ENCODE data around the gene NEUROD6.

The NEUROD6 gene

DNA sequence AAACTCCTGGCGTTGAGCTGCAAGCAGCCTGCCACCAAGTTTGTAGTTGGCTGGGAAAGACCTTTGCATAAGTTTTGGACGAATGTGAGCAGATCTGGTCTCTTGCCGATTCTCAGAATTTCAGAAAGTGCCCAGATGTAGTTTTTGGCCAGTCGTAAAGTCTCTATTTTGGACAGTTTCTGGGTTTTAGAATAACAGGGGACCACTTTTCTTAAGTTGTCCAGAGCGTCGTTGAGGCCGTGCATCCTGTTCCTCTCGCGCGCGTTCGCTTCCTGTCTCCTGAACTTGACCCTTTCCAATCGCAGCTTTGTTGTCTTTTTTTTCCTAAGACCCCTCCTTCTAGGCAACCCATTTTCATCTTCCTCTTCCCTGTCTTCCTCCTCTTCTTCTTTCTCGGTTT is 1.8 kb downstream of the NEUROD6 start:
- H3K36me3 ChIP-seq (ENCODE audit: control insufficient read depth, insufficient read depth, low read length), result no peaks in the 10 kb centered on the region
- TF ChIP-seq, protein P1, sequence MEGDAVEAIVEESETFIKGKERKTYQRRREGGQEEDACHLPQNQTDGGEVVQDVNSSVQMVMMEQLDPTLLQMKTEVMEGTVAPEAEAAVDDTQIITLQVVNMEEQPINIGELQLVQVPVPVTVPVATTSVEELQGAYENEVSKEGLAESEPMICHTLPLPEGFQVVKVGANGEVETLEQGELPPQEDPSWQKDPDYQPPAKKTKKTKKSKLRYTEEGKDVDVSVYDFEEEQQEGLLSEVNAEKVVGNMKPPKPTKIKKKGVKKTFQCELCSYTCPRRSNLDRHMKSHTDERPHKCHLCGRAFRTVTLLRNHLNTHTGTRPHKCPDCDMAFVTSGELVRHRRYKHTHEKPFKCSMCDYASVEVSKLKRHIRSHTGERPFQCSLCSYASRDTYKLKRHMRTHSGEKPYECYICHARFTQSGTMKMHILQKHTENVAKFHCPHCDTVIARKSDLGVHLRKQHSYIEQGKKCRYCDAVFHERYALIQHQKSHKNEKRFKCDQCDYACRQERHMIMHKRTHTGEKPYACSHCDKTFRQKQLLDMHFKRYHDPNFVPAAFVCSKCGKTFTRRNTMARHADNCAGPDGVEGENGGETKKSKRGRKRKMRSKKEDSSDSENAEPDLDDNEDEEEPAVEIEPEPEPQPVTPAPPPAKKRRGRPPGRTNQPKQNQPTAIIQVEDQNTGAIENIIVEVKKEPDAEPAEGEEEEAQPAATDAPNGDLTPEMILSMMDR (IDR thresholded peaks at IDR 0.05; ENCODE audit: insufficient read depth, low read length, poor library complexity, severe bottlenecking), result no peak
- no peak overlapping the region for H3K4me3 ChIP-seq (replicated peaks; ENCODE audit: low read depth, low read length)
- DNase-seq (ENCODE audit: extremely low read depth, insufficient read length), result no peak
- H3K27me3 ChIP-seq (replicated peaks; ENCODE audit: control insufficient read depth, insufficient read depth, low read length), result no peaks in the 10 kb centered on the region; the same call in 1 of the 2 replicates

DNA sequence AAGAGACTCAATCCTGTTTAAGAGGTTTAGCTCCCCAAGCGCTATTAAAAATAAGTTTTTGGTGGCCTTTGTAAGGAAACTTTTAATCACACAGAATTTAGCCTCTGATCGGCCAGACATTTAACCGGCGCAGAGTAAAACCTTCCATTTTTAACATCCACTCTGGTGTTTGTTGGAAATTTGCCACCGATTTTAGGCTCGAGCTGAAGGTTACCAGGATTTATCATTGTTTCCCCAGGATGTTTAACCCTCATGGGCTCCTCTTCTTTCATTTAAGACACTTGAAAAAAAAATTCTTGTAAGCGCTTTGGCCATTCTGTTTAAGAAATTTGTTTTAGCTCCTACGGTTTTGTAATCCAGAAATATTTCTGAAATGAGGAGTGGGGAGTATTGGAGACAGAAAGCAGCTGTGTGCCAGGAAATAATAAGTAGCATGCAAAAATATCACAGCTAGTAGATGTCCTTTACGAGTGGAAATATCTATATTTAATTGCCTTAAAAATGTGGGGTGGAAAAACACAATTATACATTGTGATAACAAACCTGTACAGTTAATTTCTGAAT is 3.4 kb downstream of the NEUROD6 start:
- H3K4me3 ChIP-seq (replicated peaks; ENCODE audit: low read depth, low read length), result no peak overlapping the region
- DNase-seq (ENCODE audit: extremely low read depth, insufficient read length), result no peak
- no peaks in the 10 kb centered on the region; the same call in 1 of the 2 replicates for H3K27me3 ChIP-seq (replicated peaks; ENCODE audit: control insufficient read depth, insufficient read depth, low read length)
- TF ChIP-seq, protein P1 (IDR thresholded peaks at IDR 0.05; ENCODE audit: insufficient read depth, low read length, poor library complexity, severe bottlenecking), result no peak
- no peaks in the 10 kb centered on the region for H3K36me3 ChIP-seq (ENCODE audit: control insufficient read depth, insufficient read depth, low read length)

DNA sequence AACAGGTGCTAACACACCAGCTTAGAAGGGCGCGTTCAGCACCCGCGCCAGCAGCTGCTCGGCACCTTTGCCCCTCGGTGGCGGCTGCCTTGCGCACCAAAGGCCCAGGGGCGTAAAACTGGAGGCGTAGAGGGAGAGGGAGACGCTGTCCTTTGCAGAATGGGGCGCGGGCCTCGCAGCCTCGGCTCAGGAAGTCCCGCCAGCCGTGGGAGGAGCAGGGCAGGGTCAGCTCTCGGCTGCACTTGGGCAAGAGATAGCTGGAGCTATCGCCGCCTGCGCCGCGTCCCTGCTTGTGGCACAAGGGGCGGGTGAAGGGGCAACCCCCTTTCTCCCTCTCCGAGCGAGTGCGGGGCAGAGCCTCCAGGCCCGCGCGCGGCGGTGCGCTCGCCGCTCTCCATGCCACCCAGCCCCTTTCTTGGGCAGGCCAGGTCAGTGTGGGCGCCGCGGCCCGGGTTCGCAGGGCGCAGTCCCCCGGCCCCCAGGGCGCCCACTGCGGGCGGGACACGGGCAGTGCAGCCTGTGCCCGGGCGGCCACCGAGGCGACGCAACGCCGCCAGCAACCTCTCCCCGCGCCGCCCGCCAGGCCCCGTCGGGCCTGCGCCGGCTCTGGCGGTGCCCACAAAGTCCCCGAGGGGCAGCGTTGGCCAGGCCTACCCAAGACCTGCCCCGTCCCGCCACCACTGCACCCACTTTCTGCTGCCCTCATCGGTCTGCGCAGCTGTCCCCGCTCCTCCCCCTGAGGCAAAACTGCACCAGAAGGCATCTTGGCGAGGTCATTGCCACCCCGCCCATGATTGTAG is 4.1 kb downstream of the NEUROD6 start:
- TF ChIP-seq, protein P1 (IDR thresholded peaks at IDR 0.05; ENCODE audit: insufficient read depth, low read length, poor library complexity, severe bottlenecking), result no peak
- DNase-seq (ENCODE audit: extremely low read depth, insufficient read length), result no peak
- Histone ChIP-seq H3K36me3 (ENCODE audit: control insufficient read depth, insufficient read depth, low read length) (no peaks in the 10 kb centered on the region), H3K27me3 (replicated peaks; ENCODE audit: control insufficient read depth, insufficient read depth, low read length) (no peaks in the 10 kb centered on the region; the same call in 1 of the 2 replicates), H3K4me3 (replicated peaks; ENCODE audit: low read depth, low read length) (no peak overlapping the region)

DNA sequence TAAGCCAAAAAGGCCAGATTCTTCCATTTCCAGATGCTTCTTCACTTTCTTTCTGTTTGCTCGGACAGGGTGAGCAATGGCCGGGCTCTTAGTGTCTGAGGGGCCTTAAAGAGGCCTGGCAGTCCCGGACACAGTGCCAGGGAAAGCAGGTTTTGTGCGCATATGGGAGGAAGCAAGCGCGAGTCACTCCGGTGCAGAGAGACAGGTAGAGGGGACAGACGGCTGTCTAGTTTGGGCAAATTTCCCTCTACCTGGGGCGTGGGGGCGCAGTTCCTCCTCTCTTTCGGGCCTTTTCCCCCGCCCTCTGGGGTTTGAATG is 4.7 kb downstream of the NEUROD6 start:
- no peaks in the 10 kb centered on the region for H3K36me3 ChIP-seq (ENCODE audit: control insufficient read depth, insufficient read depth, low read length)
- DNase-seq (ENCODE audit: extremely low read depth, insufficient read length), result no peak
- TF ChIP-seq, protein P1 (IDR thresholded peaks at IDR 0.05; ENCODE audit: insufficient read depth, low read length, poor library complexity, severe bottlenecking), result no peak
- no peak overlapping the region for H3K4me3 ChIP-seq (replicated peaks; ENCODE audit: low read depth, low read length)
- no peaks in the 10 kb centered on the region; the same call in 1 of the 2 replicates for H3K27me3 ChIP-seq (replicated peaks; ENCODE audit: control insufficient read depth, insufficient read depth, low read length)

DNA sequence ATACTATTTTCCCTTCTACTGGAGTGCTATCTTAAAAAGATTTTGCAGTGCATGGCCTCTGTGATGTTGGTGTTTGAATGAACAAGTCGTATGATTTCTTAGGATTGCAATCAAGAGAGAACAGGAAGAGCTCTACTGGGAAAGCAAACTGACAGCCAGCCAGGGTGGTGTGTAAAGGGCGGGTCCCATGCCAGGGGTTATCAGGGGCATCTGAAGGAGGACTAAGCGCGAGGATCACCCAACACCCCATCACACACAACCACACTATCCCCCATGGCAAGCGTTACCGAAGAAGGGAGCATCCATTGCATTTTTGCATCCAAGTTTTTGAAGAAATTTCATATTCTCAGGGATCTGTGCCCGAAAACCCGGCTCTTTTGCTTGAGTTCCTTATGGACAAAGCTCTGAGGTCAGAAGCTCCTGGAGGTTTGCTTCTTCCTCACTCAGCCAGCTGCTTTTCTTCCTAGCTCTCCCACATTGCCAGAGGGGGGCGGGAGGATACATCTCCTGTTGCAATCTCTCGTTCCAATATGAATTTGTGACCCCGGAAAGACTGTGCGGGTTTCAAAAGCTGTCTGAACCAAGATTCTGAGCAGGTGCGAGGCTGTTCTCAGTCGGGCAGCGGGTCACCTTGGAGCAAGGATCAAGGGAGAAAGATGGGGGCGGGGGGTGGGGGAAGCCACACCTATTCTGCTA is 5.2 kb downstream of the NEUROD6 start:
- DNase-seq (ENCODE audit: extremely low read depth, insufficient read length), result no peak
- H3K4me3 ChIP-seq (replicated peaks; ENCODE audit: low read depth, low read length), result no peak overlapping the region
- TF ChIP-seq, protein P1 (IDR thresholded peaks at IDR 0.05; ENCODE audit: insufficient read depth, low read length, poor library complexity, severe bottlenecking), result no peak
- no peaks in the 10 kb centered on the region for H3K36me3 ChIP-seq (ENCODE audit: control insufficient read depth, insufficient read depth, low read length)
- H3K27me3 ChIP-seq (replicated peaks; ENCODE audit: control insufficient read depth, insufficient read depth, low read length), result no peaks in the 10 kb centered on the region; the same call in 1 of the 2 replicates

Data from GM06990 (cell line).